ENCODE results near the gene BRSK2. TPM values are rescaled to one million over a fixed set of nuclear protein-coding genes. Genes with fewer than 3 reads are reported as not detected.

BRSK2 gene
- total RNA-seq, 1 donor: 0.36 TPM

GRCh38 chr11:1439341-1439740 lies 49.6 kb downstream of the BRSK2 start:
- no peak for DNase-seq (ENCODE audit: low read depth)
- TF ChIP-seq CTCF (IDR thresholded peaks at IDR 0.05; ENCODE audit: insufficient read depth, low read length): no peak
- no peak overlapping the region for H3K4me3 ChIP-seq (ENCODE audit: low read depth, low read length)

GRCh38 chr11:1440066-1440465 lies 50.3 kb downstream of the BRSK2 start:
- H3K4me3 ChIP-seq (ENCODE audit: low read depth, low read length): no peak overlapping the region
- no peak for TF ChIP-seq CTCF (IDR thresholded peaks at IDR 0.05; ENCODE audit: insufficient read depth, low read length)
- no peak for DNase-seq (ENCODE audit: low read depth)

GRCh38 chr11:1440496-1440895 lies 50.8 kb downstream of the BRSK2 start:
- TF ChIP-seq CTCF (IDR thresholded peaks at IDR 0.05; ENCODE audit: insufficient read depth, low read length): no peak
- DNase-seq (ENCODE audit: low read depth): no peak

GRCh38 chr11:1442163-1442562 lies 52.4 kb downstream of the BRSK2 start:
- TF ChIP-seq CTCF (IDR thresholded peaks at IDR 0.05; ENCODE audit: insufficient read depth, low read length): no peak
- H3K4me3 ChIP-seq (ENCODE audit: low read depth, low read length): no peak overlapping the region
- no peak for DNase-seq (ENCODE audit: low read depth)

More at GRCh38 chr11:1440496-1440895, 50.8 kb downstream of the BRSK2 start:
- H3K4me3 ChIP-seq (ENCODE audit: low read depth, low read length): no peak overlapping the region

GRCh38 chr11:1442807-1443366 lies 53.2 kb downstream of the BRSK2 start:
- no peak for DNase-seq (ENCODE audit: low read depth)
- TF ChIP-seq CTCF (IDR thresholded peaks at IDR 0.05; ENCODE audit: insufficient read depth, low read length): no peak
- no peak overlapping the region for H3K4me3 ChIP-seq (ENCODE audit: low read depth, low read length)

GRCh38 chr11:1443737-1444136 lies 54.0 kb downstream of the BRSK2 start:
- no peak for DNase-seq (ENCODE audit: low read depth)
- no peak overlapping the region for H3K4me3 ChIP-seq (ENCODE audit: low read depth, low read length)
- no peak for TF ChIP-seq CTCF (IDR thresholded peaks at IDR 0.05; ENCODE audit: insufficient read depth, low read length)

- TF ChIP-seq CTCF (IDR thresholded peaks at IDR 0.05; ENCODE audit: insufficient read depth, low read length): no peak
- H3K4me3 ChIP-seq (ENCODE audit: low read depth, low read length): no peak overlapping the region
- DNase-seq (ENCODE audit: low read depth): no peak
Measured at GRCh38 chr11:1444321-1444720, 54.6 kb downstream of the BRSK2 start.
